GM23338 (cell line): Measurements from ENCODE around the gene PLSCR4. TPM values are rescaled to one million over a fixed set of nuclear protein-coding genes. Genes with fewer than 3 reads are reported as not detected.

Source experiments
- ATAC-seq: fragments of 200-7000 bp; cut with Tn5 transposase; 3 replicates; pipeline ENCODE4 v1.9.1; 2020
- DNase-seq: peaks from one replicate; pipeline ENCODE4 v3.0.0-alpha.2; 2015; ENCODE audit warnings: low spot score
- H2AFZ ChIP-seq: fragments of 200-600 bp; sonication (generic); 2 replicates; pipeline ENCODE4 v1.8.0; 2016; ENCODE audit warnings: antibody characterized with exemption, mild to moderate bottlenecking, moderate library complexity
- H3F3A ChIP-seq: fragments of 200-600 bp; sonication (generic); replicated peaks from 2 replicates; pipeline ENCODE4 v1.8.0; 2017; ENCODE audit warnings: antibody characterized with exemption, mixed run types, low read depth
- H3K27ac ChIP-seq: fragments of 200-600 bp; sonication (generic); 2 replicates; pipeline ENCODE4 v1.6.1; 2016; ENCODE audit warnings: low read depth
- H3K27me3 ChIP-seq: fragments of 200-600 bp; sonication (generic); 2 replicates; pipeline ENCODE4 v1.8.0; 2016; ENCODE audit warnings: mild to moderate bottlenecking, mixed run types, moderate library complexity; ENCODE audit not compliant: insufficient read depth
- H3K36me3 ChIP-seq: fragments of 200-600 bp; sonication (generic); 2 replicates; pipeline ENCODE4 v1.8.0; 2016; ENCODE audit warnings: mild to moderate bottlenecking; ENCODE audit not compliant: insufficient read depth
- H3K4me1 ChIP-seq: fragments of 200-600 bp; sonication (generic); 2 replicates; pipeline ENCODE4 v1.8.0; 2016; ENCODE audit warnings: mild to moderate bottlenecking, moderate library complexity; ENCODE audit not compliant: insufficient read depth
- H3K4me2 ChIP-seq: fragments of 200-600 bp; sonication (generic); 2 replicates; pipeline ENCODE4 v1.7.1; 2017; ENCODE audit warnings: mixed run types
- H3K4me3 ChIP-seq: fragments of 200-600 bp; sonication (generic); 2 replicates; pipeline ENCODE4 v1.6.1; 2016; ENCODE audit warnings: mixed run types
- H3K79me2 ChIP-seq: fragments of 200-600 bp; sonication (generic); replicated peaks from 2 replicates; pipeline ENCODE4 v1.8.0; 2017; ENCODE audit warnings: mild to moderate bottlenecking; ENCODE audit not compliant: insufficient read depth
- H3K9me2 ChIP-seq: fragments of 200-600 bp; sonication (generic); 2 replicates; pipeline ENCODE4 v1.8.0; 2017; ENCODE audit not compliant: insufficient read depth
- H4K20me1 ChIP-seq: fragments of 200-600 bp; sonication (generic); replicated peaks from 2 replicates; pipeline ENCODE4 v1.8.0; 2017; ENCODE audit warnings: mild to moderate bottlenecking; ENCODE audit not compliant: insufficient read depth
- H3K27ac Mint-ChIP-seq: 2 replicates; pipeline ENCODE4 v1.8.0; 2020; ENCODE audit warnings: inconsistent platforms, mild to moderate bottlenecking, moderate library complexity, mixed read lengths
- H3K27me3 Mint-ChIP-seq: 3 replicates; pipeline ENCODE4 v1.8.0; 2022; ENCODE audit warnings: low read depth, mild to moderate bottlenecking, moderate library complexity, mixed read lengths, inconsistent platforms; ENCODE audit not compliant: insufficient read depth, poor library complexity
- H3K36me3 Mint-ChIP-seq: 3 replicates; pipeline ENCODE4 v1.8.0; 2021; ENCODE audit warnings: low read depth, mild to moderate bottlenecking, inconsistent platforms, moderate library complexity, mixed read lengths
- H3K4me1 Mint-ChIP-seq: 3 replicates; pipeline ENCODE4 v1.8.0; 2020; ENCODE audit warnings: mild to moderate bottlenecking, inconsistent platforms, mixed read lengths
- H3K4me3 Mint-ChIP-seq: 3 replicates; pipeline ENCODE4 v1.8.0; 2021; ENCODE audit warnings: moderate library complexity, mild to moderate bottlenecking, inconsistent platforms, mixed read lengths
- H3K9me3 Mint-ChIP-seq: 3 replicates; pipeline ENCODE4 v1.8.0; 2020; ENCODE audit warnings: moderate library complexity, mild to moderate bottlenecking, inconsistent platforms, mixed read lengths
- CREB1 ChIP-seq: fragments of 250-450 bp; sonication (Bioruptor Pico); IDR thresholded peaks from 2 replicates; pipeline ENCODE4 v1.5.0; 2020; ENCODE audit warnings: low read depth, mild to moderate bottlenecking, moderate library complexity
- CTCF ChIP-seq, 2 experiments: fragments of 200-600 bp in 1 of 2; sonication (generic) in 1 of 2; conservative IDR thresholded peaks; 2 replicates each; pipeline versions ENCODE4 v1.5.1 to v1.6.1; 2016 to 2017; ENCODE audit warnings: antibody characterized with exemption in 2 of 2, low read depth in 2 of 2, mild to moderate bottlenecking in 2 of 2, moderate library complexity in 1 of 2
- ETS1 ChIP-seq: IDR thresholded peaks from 2 replicates; pipeline ENCODE4 v1.6.1; 2016; ENCODE audit warnings: antibody characterized with exemption
- EZH2 ChIP-seq: fragments of 200-600 bp; sonication (generic); IDR thresholded peaks from one replicate; pipeline ENCODE4 v1.8.0; 2017; ENCODE audit warnings: antibody characterized with exemption, mild to moderate bottlenecking, low read depth; ENCODE audit not compliant: unreplicated experiment
- JUNB ChIP-seq: IDR thresholded peaks from one replicate; pipeline ENCODE4 v1.6.1; 2016; ENCODE audit warnings: antibody characterized with exemption; ENCODE audit not compliant: unreplicated experiment
- POLR2AphosphoS5 ChIP-seq: IDR thresholded peaks from 2 replicates; pipeline ENCODE4 v1.6.1; 2016; ENCODE audit warnings: antibody characterized with exemption, low read depth
- STAT1 ChIP-seq: IDR thresholded peaks from one replicate; pipeline ENCODE4 v1.6.1; 2016; ENCODE audit warnings: antibody characterized with exemption; ENCODE audit not compliant: unreplicated experiment
- ZNF114 ChIP-seq: fragments of 250-450 bp; sonication (Bioruptor Pico); IDR thresholded peaks from 2 replicates; pipeline ENCODE4 v1.5.0; 2020; ENCODE audit warnings: mild to moderate bottlenecking, moderate library complexity
- ZNF331 ChIP-seq: fragments of 250-450 bp; sonication (Bioruptor Pico); IDR thresholded peaks from 2 replicates; pipeline ENCODE4 v1.5.0; 2020; ENCODE audit warnings: low read depth, mild to moderate bottlenecking, moderate library complexity
- ZNF462 ChIP-seq: fragments of 250-450 bp; sonication (Bioruptor Pico); IDR thresholded peaks from 2 replicates; pipeline ENCODE4 v1.5.0; 2020; ENCODE audit warnings: mild to moderate bottlenecking, moderate library complexity
- polyA plus RNA-seq: library from polyadenylated mRNA; unstranded; fragments of >200 nt; fragmentation: Nextera tagmentation; extraction: Ambion mirVana; gene quantifications from 2 replicates; pipeline ENCODE4 v1.2.1, GENCODE V29; 2016
- total RNA-seq: library from RNA; depleted of rRNA; stranded (reverse); fragments of >200 nt; shearing (Covaris generic); gene quantifications from 2 replicates; pipeline ENCODE4 v1.2.3, GENCODE V29; 2014

Gene PLSCR4
- total and polyA plus RNA-seq, 2 experiments from 2014 or later: 1.4 to 5.2 TPM

- Mint-ChIP-seq H3K9me3 (no peaks in the 10 kb centered on the region), H3K4me1 (peaks cover 46% of the 10 kb centered on the region), H3K36me3 (peaks cover 4% of the 10 kb centered on the region; the same call in 2 of the 3 replicates), H3K27me3 (no peaks in the 10 kb centered on the region), H3K27ac (no peak overlapping the region), H3K4me3 (no peak overlapping the region)
- H3K27ac ChIP-seq: no peak overlapping the region
- H3K27me3 ChIP-seq: no peaks in the 10 kb centered on the region
- no peak for TF ChIP-seq STAT1
- TF ChIP-seq CREB1 (CRISPR knock-in tag): no peak
- no peak for TF ChIP-seq ZNF114 (CRISPR knock-in tag)
- TF ChIP-seq ZNF331: no peak
- H3K4me2 ChIP-seq: no peak overlapping the region
- H3K4me1 ChIP-seq: peaks cover 29% of the 10 kb centered on the region
- no peak overlapping the region for H2AFZ ChIP-seq
- DNase-seq: no peak
- no peaks in the 10 kb centered on the region for H3K36me3 ChIP-seq
- no peak overlapping the region for H3K4me3 ChIP-seq
- no peaks in the 10 kb centered on the region for H4K20me1 ChIP-seq
- ATAC-seq: no peak
- H3F3A ChIP-seq: no peaks in the 10 kb centered on the region
- peaks cover 84% of the 10 kb centered on the region for H3K79me2 ChIP-seq
- no peaks in the 10 kb centered on the region for H3K9me2 ChIP-seq
Measured at GRCh38 chr3:146154995-146155394, 95.9 kb downstream of the PLSCR4 start.

GRCh38 chr3:146154316-146154715, 96.6 kb downstream of the PLSCR4 start:
- H3K79me2 ChIP-seq: peaks cover 86% of the 10 kb centered on the region
- H3K36me3 ChIP-seq: no peaks in the 10 kb centered on the region
- no peak overlapping the region for H3K4me3 ChIP-seq
- H3F3A ChIP-seq: no peaks in the 10 kb centered on the region
- no peaks in the 10 kb centered on the region for H3K9me2 ChIP-seq
- DNase-seq: no peak
- H3K9me3 Mint-ChIP-seq: no peaks in the 10 kb centered on the region
- H3K4me2 ChIP-seq: no peak overlapping the region
- H3K4me1 Mint-ChIP-seq: peaks cover 43% of the 10 kb centered on the region
- no peak overlapping the region for H3K27ac ChIP-seq
- H3K27me3 ChIP-seq: no peaks in the 10 kb centered on the region
- H2AFZ ChIP-seq: no peak overlapping the region
- no peak overlapping the region for H3K27ac Mint-ChIP-seq
- H3K36me3 Mint-ChIP-seq: peaks cover 4% of the 10 kb centered on the region; the same call in 2 of the 3 replicates
- no peaks in the 10 kb centered on the region for H3K27me3 Mint-ChIP-seq
- H4K20me1 ChIP-seq: no peaks in the 10 kb centered on the region
- H3K4me3 Mint-ChIP-seq: no peak overlapping the region
- H3K4me1 ChIP-seq: peaks cover 24% of the 10 kb centered on the region
- ATAC-seq: no peak
- no peak for TF ChIP-seq EZH2
- TF ChIP-seq STAT1: no peak
- TF ChIP-seq ZNF462 (CRISPR knock-in tag): no peak
- TF ChIP-seq ETS1: no peak
- TF ChIP-seq JUNB: no peak
- TF ChIP-seq POLR2AphosphoS5: no peak
- TF ChIP-seq CTCF (conservative IDR thresholded peaks at IDR 0.05; ENCODE audit: low read depth in 2 of 2): no peak
